Upper lobe of right lung (tissue), 1 donor: ENCODE results near the gene MEGF8. TPM values are rescaled to one million over a fixed set of nuclear protein-coding genes. Genes with fewer than 3 reads are reported as not detected.

Experiments
- ATAC-seq: fragments of 200-7000 bp; cut with Tn5 transposase; one replicate; pipeline ENCODE4 v1.9.1; 2020; ENCODE audit warnings: mild to moderate bottlenecking, moderate library complexity
- DNase-seq: peaks from one replicate; pipeline ENCODE4 v3.0.0-alpha.2; 2020
- H3K27ac ChIP-seq: fragments of 200-600 bp; one replicate; pipeline ENCODE4 v1.8.0; 2022
- H3K27me3 ChIP-seq: fragments of 200-600 bp; one replicate; pipeline ENCODE4 v1.8.0; 2022; ENCODE audit warnings: mild to moderate bottlenecking
- H3K36me3 ChIP-seq: fragments of 200-600 bp; one replicate; pipeline ENCODE4 v1.8.0; 2022
- H3K4me1 ChIP-seq: fragments of 200-600 bp; one replicate; pipeline ENCODE4 v1.8.0; 2022
- H3K4me3 ChIP-seq: fragments of 200-600 bp; one replicate; pipeline ENCODE4 v1.8.0; 2022; ENCODE audit warnings: mild to moderate bottlenecking
- H3K9me3 ChIP-seq: fragments of 200-600 bp; one replicate; pipeline ENCODE4 v1.8.0; 2022
- intact Hi-C: fragments of 100-400 bp; cut with DNase I; formaldehyde crosslinking; loops from one replicate; pipeline ENCODE4 v1.11.0; 2022
- total RNA-seq: library from RNA; stranded (reverse); fragmentation: NEBNext Ultra II Directional; extraction: Animal tissue kit (Norgen Biotek cat#: 25700); gene quantifications from one replicate; pipeline ENCODE4 v1.2.1, GENCODE V29; 2021
- TF ChIP-seq, protein P1 (sequence below): fragments of 200-600 bp; IDR thresholded peaks from one replicate; pipeline ENCODE4 v1.8.0; 2022; ENCODE audit warnings: antibody characterized with exemption
- donor health status: DM: no; HTN: yes; CAD: no; lungs with severe emphysema.

Gene MEGF8
- total RNA-seq, 1 donor from 2014 or later = 18.4 TPM

DNA sequence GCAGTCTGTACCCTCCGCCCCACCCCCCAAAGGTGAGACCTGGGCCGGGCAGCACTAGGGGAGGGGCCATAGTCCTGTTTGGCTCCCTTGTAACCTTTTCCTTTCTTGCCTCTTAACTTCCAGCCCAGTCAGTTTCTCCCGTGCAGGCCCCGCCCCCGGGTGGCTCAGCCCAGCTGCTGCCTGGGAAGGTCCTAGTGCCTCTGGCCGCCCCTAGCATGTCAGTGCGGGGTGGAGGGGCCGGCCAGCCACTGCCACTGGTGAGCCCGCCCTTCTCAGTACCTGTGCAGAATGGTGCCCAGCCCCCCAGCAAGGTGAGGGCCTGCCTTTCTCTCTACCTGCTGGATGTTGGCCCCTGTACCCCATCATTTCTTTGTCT lies 34.0 kb upstream of the MEGF8 start:
- ATAC-seq = no peak
- TF ChIP-seq, protein P1, sequence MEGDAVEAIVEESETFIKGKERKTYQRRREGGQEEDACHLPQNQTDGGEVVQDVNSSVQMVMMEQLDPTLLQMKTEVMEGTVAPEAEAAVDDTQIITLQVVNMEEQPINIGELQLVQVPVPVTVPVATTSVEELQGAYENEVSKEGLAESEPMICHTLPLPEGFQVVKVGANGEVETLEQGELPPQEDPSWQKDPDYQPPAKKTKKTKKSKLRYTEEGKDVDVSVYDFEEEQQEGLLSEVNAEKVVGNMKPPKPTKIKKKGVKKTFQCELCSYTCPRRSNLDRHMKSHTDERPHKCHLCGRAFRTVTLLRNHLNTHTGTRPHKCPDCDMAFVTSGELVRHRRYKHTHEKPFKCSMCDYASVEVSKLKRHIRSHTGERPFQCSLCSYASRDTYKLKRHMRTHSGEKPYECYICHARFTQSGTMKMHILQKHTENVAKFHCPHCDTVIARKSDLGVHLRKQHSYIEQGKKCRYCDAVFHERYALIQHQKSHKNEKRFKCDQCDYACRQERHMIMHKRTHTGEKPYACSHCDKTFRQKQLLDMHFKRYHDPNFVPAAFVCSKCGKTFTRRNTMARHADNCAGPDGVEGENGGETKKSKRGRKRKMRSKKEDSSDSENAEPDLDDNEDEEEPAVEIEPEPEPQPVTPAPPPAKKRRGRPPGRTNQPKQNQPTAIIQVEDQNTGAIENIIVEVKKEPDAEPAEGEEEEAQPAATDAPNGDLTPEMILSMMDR = no peak
- Histone ChIP-seq H3K27me3 (no peaks in the 10 kb centered on the region), H3K9me3 (no peaks in the 10 kb centered on the region), H3K4me3 (no peak overlapping the region), H3K4me1 (no peaks in the 10 kb centered on the region), H3K36me3 (peaks cover 81% of the 10 kb centered on the region), H3K27ac (no peak overlapping the region)
- DNase-seq = no peak
- intact Hi-C loops = no loop called here

DNA sequence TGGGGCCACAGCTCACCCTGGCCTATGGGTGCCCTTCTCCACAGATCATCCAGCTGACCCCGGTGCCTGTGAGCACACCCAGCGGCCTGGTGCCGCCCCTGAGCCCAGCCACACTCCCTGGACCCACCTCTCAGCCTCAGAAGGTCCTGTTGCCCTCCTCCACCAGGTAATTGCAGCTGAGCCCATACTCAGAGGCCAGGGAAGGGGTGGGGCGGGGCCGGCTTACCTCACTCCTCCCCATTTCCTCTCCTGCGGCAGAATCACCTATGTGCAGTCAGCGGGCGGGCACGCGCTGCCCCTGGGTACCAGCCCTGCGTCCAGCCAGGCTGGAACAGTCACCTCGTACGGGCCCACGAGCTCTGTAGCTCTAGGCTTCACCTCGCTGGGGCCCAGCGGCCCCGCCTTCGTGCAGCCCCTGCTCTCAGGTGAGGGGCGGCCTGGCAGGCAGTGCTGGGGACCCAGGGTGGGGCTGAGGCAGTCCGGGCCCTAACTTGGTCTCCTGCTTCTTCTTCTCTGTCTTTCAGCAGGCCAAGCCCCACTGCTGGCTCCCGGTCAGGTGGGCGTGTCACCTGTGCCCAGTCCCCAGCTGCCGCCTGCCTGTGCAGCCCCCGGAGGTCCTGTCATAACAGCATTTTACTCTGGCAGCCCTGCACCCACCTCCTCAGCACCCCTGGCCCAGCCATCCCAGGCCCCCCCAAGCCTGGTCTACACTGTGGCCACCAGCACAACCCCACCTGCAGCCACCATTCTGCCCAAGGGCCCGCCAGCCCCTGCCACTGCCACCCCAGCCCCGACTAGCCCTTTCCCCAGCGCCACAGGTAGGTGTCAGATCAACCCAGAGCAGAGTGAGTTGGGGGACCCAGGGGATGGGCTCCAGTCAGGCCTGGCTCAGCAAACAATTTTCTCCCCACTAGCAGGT lies 33.1 kb upstream of the MEGF8 start:
- peaks cover 76% of the 10 kb centered on the region for H3K36me3 ChIP-seq
- intact Hi-C loops = no loop called here

DNA sequence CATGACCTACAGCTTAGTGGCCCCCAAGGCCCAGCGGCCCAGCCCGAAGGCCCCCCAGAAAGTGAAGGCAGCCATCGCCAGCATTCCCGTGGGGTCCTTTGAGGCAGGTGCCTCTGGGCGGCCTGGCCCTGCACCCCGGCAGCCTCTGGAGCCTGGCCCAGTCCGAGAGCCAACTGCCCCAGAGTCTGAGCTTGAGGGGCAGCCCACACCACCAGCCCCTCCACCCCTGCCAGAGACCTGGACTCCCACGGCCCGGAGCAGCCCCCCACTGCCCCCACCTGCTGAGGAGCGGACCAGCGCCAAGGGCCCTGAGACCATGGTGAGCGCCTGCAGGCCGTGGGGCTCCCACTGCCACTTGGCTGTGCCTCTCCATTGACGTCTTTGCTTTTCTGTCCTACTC lies 32.5 kb upstream of the MEGF8 start:
- Histone ChIP-seq H3K4me3 (no peak overlapping the region), H3K4me1 (no peaks in the 10 kb centered on the region), H3K27ac (no peak overlapping the region), H3K9me3 (no peaks in the 10 kb centered on the region), H3K36me3 (peaks cover 69% of the 10 kb centered on the region), H3K27me3 (no peaks in the 10 kb centered on the region)
- TF ChIP-seq, protein P1 = no peak
- DNase-seq (no peak), ATAC-seq (no peak)
- intact Hi-C loops = no loop called here

More for the DNA sequence above, 33.1 kb upstream of the MEGF8 start:
- no peaks in the 10 kb centered on the region for H3K4me1 ChIP-seq
- DNase-seq (no peak), ATAC-seq (no peak)
- TF ChIP-seq, protein P1 = no peak
- no peak overlapping the region for H3K4me3 ChIP-seq
- H3K27me3 ChIP-seq = no peaks in the 10 kb centered on the region
- no peaks in the 10 kb centered on the region for H3K9me3 ChIP-seq
- H3K27ac ChIP-seq = no peak overlapping the region

DNA sequence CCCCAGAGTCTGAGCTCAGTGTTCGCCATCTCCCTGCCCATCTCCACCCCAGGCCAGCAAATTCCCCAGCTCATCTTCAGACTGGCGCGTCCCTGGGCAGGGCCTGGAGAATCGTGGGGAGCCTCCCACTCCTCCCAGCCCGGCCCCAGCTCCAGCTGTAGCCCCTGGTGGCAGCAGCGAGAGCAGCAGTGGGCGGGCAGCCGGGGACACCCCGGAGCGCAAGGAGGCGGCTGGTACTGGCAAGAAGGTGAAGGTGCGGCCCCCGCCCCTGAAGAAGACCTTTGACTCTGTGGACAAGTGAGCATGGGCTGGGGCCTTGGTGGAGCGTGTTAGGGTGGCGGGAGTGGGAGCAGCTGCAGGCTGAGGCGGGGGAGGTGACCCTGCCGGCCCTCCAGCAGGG lies 31.9 kb upstream of the MEGF8 start:
- H3K4me3 ChIP-seq = no peak overlapping the region

DNA sequence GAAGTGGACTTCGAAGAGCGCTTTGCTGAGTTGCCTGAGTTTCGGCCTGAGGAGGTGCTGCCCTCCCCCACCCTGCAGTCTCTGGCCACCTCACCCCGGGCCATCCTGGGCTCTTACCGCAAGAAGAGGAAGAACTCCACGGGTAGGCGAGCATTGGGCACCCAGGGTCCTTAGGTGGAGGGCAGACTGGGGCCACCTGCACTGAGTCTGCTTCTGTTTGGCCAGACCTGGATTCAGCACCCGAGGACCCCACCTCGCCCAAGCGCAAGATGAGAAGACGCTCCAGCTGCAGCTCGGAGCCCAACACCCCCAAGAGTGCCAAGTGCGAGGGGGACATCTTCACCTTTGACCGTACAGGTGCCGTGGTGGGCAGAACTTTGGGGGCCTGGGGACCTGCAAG lies 31.5 kb upstream of the MEGF8 start:
- H3K36me3 ChIP-seq = peaks cover 59% of the 10 kb centered on the region
- intact Hi-C loops = no loop called here
- no peak for ATAC-seq

More for the DNA sequence above, 31.9 kb upstream of the MEGF8 start:
- no peak overlapping the region for H3K27ac ChIP-seq
- DNase-seq = no peak
- no peaks in the 10 kb centered on the region for H3K4me1 ChIP-seq
- no peaks in the 10 kb centered on the region for H3K27me3 ChIP-seq
- TF ChIP-seq, protein P1 = no peak
- H3K36me3 ChIP-seq = peaks cover 63% of the 10 kb centered on the region
- no peak for ATAC-seq
- intact Hi-C loops = no loop called here
- H3K9me3 ChIP-seq = no peaks in the 10 kb centered on the region

More for the DNA sequence above, 31.5 kb upstream of the MEGF8 start:
- Histone ChIP-seq H3K27ac (no peak overlapping the region), H3K4me1 (no peaks in the 10 kb centered on the region), H3K4me3 (no peak overlapping the region), H3K27me3 (no peaks in the 10 kb centered on the region), H3K9me3 (no peaks in the 10 kb centered on the region)
- no peak for DNase-seq
- TF ChIP-seq, protein P1 = no peak
